ENCODE results near the gene TRPC4AP.

GRCh38 chr20:35066194-35066593, 26.4 kb downstream of the TRPC4AP start:
- TF ChIP-seq ZNF274 (IDR thresholded peaks at IDR 0.05; ENCODE audit: low read depth, low read length): no peak
- no peak for TF ChIP-seq YY1 (IDR thresholded peaks at IDR 0.05; ENCODE audit: insufficient read depth, insufficient read length)
- no peak for TF ChIP-seq SUZ12 (IDR thresholded peaks at IDR 0.05; ENCODE audit: extremely low read depth, insufficient read depth, insufficient read length)

Data from NT2/D1 (cell line).